HG02981 (cell line): ENCODE measurements around the gene SCN3B.
A peak's percentile ranks its signal among the peaks of the same experiment; 100 is the strongest.

Experiments used
- ATAC-seq: cut with Tn5 transposase; IDR thresholded peaks from one replicate; pipeline ENCODE4 v1.9.1; 2021; ENCODE audit warnings: mild to moderate bottlenecking, moderate library complexity; ENCODE audit not compliant: unreplicated experiment

The SCN3B gene

GRCh38 chr11:123659311-123659710, 4.9 kb upstream of the SCN3B start:
- ATAC-seq: no peak

- peak; percentile 54 for ATAC-seq
Observed at GRCh38 chr11:123653827-123654565, 428 bp downstream of the SCN3B start.

GRCh38 chr11:123653483-123653826, 969 bp downstream of the SCN3B start:
- no peak for ATAC-seq

GRCh38 chr11:123652599-123652998, 1.8 kb downstream of the SCN3B start:
- no peak for ATAC-seq

GRCh38 chr11:123650901-123651300, 3.5 kb downstream of the SCN3B start:
- no peak for ATAC-seq

- ATAC-seq: no peak
Observed at GRCh38 chr11:123645286-123645975, 9.0 kb downstream of the SCN3B start.

- no peak for ATAC-seq
Observed at GRCh38 chr11:123642435-123642834, 12.0 kb downstream of the SCN3B start.

- no peak for ATAC-seq
Observed at GRCh38 chr11:123641495-123641840, 13.0 kb downstream of the SCN3B start.

- ATAC-seq: peak; percentile 79
Observed at GRCh38 chr11:123640677-123641494, 13.5 kb downstream of the SCN3B start.

- ATAC-seq: no peak
Observed at GRCh38 chr11:123640029-123640428, 14.4 kb downstream of the SCN3B start.

GRCh38 chr11:123630126-123630608, 24.3 kb downstream of the SCN3B start:
- ATAC-seq: no peak

GRCh38 chr11:123628936-123629683, 25.3 kb downstream of the SCN3B start:
- no peak for ATAC-seq

- ATAC-seq: no peak
Observed at GRCh38 chr11:123624974-123625373, 29.4 kb downstream of the SCN3B start.

- ATAC-seq: no peak
Observed at GRCh38 chr11:123622576-123622975, 31.8 kb downstream of the SCN3B start.

- no peak for ATAC-seq
Observed at GRCh38 chr11:123616505-123617198, 37.8 kb downstream of the SCN3B start.

- ATAC-seq: no peak
Observed at GRCh38 chr11:123611698-123612097, 42.7 kb downstream of the SCN3B start.

- ATAC-seq: no peak
Observed at GRCh38 chr11:123608945-123609344, 45.5 kb downstream of the SCN3B start.

GRCh38 chr11:123608371-123608770, 46.1 kb downstream of the SCN3B start:
- ATAC-seq: no peak

- no peak for ATAC-seq
Observed at GRCh38 chr11:123607781-123608180, 46.6 kb downstream of the SCN3B start.

- ATAC-seq: no peak
Observed at GRCh38 chr11:123603666-123604065, 50.8 kb downstream of the SCN3B start.
